ENCODE measurements around the gene FBXL20.

The FBXL20 gene

DNA sequence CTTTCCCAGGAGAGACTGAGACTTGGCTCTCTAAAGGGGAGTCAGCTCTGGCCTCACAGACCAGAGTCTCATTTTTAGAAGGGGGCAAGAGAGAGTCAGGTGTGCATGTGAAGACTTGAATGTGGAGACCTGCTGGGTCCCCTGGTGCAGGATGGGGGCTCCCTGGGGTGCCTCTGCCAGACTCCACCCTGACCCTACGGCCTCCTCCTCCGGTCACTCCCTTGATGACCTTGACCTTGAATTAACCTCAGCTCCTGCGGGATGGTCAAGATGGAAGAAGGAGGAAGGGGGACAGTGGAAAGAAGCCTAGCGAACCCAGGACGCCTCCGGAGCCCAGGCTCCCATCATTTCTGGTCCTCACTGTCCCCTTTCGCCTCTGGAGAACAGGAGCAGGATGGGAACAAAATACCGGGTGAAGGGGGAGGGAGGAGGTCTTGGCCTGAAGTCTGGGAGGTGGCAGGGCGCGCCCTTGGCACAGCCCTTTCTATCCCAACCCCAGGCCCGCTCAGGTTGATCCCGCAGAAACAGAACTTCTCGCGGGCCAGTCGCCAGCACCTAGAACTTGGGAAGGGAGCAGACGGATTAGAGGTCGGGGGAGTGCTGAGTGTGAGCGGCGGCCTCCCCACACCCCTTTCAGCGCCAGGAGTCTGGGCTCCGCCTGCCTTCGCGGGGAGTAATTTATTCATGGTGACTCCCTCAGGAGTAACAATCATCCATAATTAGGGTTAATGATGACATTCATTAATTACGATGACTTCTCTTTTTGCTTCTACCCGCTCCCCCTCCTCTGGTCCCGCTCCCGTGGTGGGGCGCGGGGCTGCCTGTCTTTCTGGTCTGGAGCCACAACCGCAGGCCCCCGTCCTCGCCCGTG lies 177.3 kb downstream of the FBXL20 start:
- peak; percentile 36 for DNase-seq

GRCh38 chr17:39222866-39223834 lies 178.3 kb downstream of the FBXL20 start:
- DNase-seq: no peak

DNA sequence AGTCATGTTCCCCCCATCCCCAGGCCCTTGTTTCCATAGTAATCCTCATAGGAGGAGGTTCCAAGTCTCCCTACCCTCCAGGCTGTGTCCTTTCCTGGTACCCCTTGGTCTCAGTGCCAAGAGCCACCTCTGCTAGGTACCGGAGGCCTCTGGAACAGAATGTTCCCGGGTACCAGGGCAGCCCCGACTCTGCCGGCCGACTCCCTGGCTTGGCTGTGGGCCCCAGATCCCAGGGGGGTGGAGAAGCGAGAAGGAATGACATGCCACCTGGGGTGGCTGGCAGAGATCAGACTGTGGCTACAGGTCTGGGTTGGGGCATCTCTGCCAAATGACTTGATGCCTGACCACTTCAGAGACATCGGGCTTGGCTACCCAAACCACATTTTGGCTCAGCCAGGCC lies 179.3 kb downstream of the FBXL20 start:
- no peak for DNase-seq

- DNase-seq: no peak
Observed at GRCh38 chr17:39221572-39221971, 179.9 kb downstream of the FBXL20 start.

DNA sequence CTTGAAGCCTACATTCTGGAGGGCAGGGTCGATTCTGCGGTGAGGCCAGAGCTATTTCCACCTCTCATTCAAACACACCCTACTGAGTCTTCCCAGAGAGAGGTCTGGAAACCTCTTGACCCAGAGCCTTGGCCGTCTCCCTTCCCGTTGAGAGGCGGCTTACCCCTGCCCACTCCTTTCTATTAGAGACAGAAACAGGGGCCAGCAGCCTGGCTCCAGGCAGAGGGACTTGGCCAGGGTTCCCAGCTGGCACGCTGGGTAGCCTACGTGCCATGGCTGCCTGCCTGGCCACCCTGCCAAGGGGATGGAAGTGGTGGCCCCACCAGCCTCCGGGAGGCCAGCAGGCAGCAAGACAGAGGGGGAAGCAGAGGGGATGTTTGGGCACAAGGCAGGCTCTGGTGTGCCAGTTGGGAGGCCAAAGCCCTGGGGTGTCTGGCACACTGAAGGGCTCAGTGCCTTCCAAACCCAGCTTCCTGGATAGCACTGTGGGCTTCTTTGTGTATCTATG lies 181.7 kb downstream of the FBXL20 start:
- no peak for DNase-seq

GRCh38 chr17:39218906-39219305 lies 182.5 kb downstream of the FBXL20 start:
- DNase-seq: no peak

DNA sequence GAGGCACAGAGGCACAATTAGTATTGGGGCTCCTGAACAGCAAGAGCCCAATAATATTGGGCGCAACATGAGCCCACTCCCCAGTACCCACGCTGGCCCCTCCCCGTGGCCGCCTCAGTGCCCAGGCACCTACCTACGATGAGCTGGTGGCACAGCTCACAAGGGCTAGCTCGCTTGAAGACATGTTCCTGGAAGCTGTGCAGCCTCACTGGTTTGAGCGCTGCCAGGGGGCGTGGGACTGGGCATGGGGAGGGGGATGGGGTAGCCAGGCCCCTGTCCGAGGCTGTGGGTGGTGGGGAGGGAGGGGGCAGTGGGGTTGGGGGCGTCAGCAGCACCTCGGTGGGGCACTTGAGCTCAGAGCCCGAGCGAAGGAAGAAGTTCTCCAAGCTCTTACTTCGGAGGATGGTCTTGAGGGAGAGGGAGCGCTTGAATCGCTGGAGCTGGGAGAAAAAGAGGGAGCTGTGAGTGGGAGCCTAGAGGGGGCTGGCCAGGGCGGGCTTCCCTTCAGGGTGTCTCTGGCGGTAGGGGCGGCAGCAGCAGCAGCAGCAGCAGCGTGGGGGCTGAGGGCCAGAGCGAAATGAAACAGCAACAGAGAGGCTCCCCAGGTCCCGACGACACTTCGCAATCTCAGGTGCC lies 183.6 kb downstream of the FBXL20 start:
- DNase-seq: no peak

- no peak for DNase-seq
Observed at GRCh38 chr17:39213852-39214251, 187.6 kb downstream of the FBXL20 start.

GRCh38 chr17:39212841-39213480 lies 188.5 kb downstream of the FBXL20 start:
- DNase-seq: peak; percentile 19

- no peak for DNase-seq
Observed at GRCh38 chr17:39212195-39212810, 189.1 kb downstream of the FBXL20 start.

- no peak for DNase-seq
Observed at GRCh38 chr17:39210093-39210434, 191.4 kb downstream of the FBXL20 start.

DNA sequence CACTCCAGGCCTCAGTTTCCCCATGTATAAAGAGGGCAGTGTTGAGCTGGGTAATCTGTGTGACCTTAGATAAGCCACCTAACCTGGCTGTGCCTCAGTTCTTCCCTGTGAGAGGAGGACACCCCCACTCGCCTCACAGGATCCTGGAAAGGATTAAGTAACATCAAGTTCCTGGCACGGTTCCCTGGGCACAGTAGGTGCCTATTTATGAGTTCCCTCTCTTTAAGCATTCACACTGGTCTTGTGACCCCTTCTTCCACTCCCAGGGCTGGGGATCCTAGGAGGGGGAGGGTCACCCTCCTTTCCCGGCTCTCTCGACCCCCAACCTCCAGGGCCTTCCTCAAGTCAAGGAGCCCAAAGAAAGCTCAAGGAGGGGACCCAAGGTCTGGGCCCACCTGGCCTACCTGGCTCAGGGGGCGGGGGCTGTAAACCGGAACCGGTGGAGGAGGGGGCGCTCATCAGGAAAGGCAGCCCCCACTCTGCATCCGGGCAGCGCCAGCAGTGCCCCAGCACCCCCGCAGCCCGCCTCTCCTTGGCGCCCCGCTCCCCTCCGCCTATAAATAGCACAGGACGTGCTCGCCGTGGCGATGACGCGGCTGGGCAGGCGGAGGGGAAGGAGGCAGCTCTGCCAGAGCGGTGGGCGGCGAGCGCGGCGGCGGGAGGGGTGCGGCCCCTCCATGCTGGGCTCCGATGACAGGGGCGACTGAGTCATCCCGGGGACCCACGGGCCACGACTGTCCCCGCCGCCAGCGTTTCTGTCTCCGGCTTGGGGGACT lies 191.9 kb downstream of the FBXL20 start:
- no peak for DNase-seq

DNA sequence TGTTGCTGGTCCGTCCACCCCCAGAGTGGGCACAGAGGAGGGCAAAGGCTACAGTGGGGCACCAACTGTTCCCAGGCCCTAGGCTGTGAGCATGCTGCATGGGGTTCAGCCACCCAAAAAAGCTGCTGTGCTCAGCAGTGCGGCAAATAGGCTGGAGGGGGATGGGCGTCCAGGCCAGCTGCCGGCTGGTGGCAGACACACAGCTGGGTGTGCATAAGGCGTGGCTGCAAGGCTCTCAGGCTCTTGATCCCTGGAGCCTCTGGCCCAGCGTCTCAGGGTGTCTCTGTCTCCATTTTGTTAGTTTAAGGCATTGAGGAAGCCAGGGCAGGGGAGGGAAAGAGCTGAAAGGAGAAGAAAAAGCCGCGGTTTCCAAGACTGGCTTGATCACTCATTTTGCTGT lies 192.5 kb downstream of the FBXL20 start:
- DNase-seq: no peak

GRCh38 chr17:39208136-39208535 lies 193.3 kb downstream of the FBXL20 start:
- no peak for DNase-seq

- no peak for DNase-seq
Observed at GRCh38 chr17:39205112-39205526, 196.3 kb downstream of the FBXL20 start.

- no peak for DNase-seq
Observed at GRCh38 chr17:39204245-39204644, 197.2 kb downstream of the FBXL20 start.
